NCI-H2196 treated with DMSO at 0.1 percent for 48 hours (cell line): ENCODE results near the gene GPD1.
"Not testable (repeated sequence)": the region's sequence is repeated elsewhere in the genome, so short reads cannot be mapped to it uniquely, and the experiment has no call there.

Experiments used
- DNase-seq: peaks from one replicate; lab custom pipeline; 2025; ENCODE audit not compliant: unreplicated experiment; lab: John Stamatoyannopoulos, UW

GPD1 gene

DNA sequence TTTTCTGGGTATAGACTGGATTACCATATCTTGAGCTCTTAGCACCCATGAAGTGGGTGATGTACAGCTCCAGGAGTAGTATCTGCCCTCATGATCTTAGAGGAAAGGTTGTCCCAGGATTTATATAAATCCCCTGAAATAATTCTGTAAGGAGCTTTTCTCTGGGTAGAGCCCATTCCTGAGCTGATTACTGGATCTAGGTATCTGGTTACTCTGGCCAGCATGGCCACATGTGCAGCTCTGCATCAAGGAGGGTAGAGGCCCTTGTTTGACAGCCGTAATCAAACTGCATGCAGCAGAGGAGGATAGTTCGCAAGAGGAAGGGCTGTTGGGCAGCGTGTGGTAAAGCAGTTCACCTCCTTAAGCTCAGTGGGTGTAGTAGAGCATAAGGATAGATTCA is 16.7 kb downstream of the GPD1 start:
- DNase-seq: no peak

DNA sequence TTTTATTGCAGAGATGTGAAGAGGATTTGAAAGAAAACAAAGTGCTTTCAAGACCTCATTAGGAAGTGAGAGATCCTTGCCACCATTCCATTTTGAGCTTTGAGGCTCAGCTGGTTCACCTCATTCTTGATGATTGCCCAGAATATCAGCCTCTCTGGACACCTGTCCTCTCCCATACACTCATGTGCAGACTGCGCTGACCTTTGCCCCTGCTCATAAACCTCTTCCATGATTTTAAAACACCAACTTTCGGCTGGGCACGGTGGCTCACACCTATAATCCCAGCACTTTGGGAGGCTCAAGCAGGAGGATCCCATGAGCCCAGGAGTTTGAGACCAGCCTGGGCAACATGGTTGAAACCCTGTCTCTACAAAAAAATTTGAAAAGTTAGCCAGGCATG is 17.1 kb downstream of the GPD1 start:
- no peak for DNase-seq

DNA sequence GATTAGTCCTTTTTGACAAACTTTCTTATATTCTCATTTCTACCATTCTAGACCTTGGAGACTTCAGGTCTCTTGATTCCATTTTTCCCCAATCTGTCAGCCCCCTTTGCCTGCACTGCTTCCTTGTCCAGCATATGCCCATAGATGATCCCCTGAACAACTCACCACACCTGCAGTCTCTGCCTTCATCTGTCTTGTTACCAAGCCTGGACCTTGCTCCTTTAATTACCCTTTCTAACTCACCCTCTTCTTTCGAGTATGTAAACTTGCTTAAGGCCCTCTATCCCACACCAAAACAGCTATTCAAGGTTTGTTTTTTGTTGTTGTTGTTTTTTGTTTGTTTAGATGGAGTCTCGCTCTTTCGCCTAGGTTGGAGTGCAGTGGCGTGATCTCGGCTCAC is 17.8 kb downstream of the GPD1 start:
- DNase-seq: no peak

DNA sequence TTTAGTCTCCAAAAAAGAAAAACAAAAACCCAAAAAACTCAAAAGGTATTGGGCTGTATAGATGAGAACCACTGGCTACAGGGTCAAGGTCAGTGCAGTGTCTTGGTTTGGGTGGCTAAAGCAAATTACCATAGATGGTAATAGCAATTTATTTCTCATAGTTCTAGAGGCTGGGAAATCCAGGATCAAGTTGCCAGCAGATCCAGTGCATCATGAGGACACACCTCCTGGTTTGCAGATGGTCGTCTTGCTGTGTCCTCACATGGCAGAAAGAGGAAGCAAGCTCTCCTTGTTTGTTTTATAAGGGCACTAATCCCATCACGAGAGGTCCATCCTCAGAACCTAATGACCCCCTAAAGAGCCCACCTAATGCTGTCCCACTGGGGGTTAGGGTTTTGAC is 19.4 kb downstream of the GPD1 start:
- no peak for DNase-seq

DNA sequence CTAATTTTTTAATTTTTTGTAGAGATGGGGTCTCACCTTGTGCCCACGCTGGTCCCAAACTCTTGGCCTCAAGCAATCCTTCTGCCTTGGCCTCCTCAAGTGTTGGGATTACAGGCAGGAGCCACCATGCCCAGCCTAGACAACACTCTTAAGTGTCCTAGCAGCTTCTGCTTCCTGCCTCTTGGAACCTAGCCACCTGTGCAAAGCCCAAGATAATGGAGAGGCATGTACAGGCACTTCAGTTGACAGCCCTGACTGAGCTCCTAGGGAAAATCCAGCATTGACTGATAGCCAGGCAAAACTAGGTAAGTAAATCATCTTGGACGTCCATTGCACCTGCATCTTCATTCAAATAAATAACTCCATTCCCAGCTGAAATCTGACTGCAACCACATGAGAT is 23.7 kb downstream of the GPD1 start:
- peak; percentile 36 for DNase-seq

DNA sequence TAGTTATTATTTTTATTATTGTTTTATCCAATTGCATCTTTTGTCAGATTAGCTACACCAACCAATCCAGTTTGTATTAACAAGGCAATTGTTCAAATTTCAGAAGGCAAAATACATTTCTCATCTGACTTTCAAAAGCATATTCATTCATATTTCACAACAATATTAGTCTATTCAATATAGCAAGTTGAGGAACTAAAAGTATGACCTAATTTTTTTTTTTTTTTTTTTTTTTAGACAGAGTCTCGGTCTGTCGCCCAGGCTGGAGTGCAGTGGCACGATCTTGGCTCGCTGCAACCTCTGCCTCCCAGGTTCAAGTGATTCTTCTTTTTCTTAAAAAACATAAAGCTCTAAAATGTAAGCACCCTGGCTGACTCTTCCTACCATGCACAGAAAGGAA is 25.5 kb downstream of the GPD1 start:
- DNase-seq: no peak

DNA sequence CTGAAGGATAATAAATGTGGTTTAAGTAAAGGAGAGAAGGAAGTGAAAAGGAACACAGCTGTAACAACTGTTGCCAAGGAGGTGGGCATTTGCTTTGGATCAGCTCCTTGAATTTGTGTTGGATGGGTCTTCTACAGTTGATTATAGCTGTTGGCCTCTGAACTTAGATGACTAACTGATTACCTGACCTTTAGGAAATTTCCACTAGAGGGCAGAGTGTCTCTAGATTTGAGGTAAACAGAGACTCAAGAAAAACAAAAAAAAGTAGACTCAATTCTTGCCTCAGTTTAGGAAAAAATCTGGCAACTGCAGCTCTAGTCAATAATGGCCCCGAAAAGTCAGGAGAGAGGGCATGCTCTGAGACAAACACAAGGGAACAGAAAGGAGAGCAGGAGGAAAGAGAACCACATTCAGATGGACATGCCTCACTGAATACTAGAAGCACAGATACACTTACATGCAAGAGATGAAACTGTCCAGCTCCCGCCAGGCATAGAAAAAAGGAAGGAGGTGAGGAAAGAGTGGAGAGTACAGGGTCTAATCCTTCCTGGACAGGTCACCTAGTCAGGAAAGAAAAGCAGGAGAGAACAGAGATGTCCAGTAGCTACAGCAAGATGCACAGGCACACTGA is 28.8 kb downstream of the GPD1 start:
- no peak for DNase-seq

DNA sequence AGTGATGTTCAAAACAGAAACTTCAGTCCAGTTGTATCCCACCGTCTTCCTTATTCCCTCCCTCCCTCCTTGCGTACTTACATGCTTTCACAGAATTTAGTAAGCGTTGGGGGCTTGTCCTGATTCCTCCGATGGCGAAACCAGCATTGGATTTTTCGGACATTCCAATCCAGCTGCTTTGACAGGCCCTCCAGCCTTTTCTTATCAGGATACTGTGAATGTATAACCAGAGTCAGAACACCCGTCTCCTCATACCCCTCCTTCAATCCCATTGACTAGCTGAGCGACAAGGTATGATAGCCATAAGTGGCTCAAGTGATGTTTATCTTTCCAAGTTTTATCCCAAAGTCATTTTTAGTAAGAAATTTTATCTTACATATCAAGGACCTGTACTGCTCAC is 39.2 kb downstream of the GPD1 start:
- DNase-seq: no peak

DNA sequence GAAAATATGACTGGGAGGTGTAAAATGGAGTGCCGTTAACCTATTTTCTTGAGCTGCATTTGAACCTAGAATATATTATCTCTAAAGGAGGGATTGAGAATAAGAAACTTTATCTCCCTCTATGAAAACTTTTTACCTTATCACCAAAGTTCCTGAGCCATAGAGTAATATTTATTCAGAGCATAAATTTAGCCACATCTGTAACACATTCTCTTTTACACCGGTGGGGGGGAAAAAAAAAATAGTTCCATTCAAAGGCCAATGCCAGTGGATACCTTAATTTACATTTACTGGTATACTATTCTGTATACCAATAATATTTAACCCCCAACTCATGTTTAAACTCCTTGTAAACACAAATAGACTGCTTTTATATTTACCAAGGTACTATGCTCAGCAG is 41.6 kb downstream of the GPD1 start:
- DNase-seq: no peak

DNA sequence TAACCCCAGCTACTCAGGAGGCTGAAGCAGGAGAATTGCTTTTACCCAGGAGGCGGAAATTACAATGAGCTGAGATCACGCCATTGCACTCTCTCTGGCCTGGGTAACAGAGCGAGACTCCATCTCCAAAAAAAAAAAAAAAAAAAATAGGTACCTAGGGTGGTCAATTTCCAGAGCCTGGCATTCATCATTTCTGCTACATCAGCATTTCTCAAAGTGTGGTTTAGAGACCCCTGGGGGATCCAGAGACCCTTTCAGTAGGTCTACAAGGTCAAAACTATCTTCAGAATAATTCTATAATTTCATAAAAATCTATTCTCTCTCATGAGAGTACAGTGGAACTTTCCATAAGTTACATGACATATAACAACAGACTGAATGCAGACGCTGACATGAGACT is 43.5 kb downstream of the GPD1 start:
- DNase-seq: no peak

DNA sequence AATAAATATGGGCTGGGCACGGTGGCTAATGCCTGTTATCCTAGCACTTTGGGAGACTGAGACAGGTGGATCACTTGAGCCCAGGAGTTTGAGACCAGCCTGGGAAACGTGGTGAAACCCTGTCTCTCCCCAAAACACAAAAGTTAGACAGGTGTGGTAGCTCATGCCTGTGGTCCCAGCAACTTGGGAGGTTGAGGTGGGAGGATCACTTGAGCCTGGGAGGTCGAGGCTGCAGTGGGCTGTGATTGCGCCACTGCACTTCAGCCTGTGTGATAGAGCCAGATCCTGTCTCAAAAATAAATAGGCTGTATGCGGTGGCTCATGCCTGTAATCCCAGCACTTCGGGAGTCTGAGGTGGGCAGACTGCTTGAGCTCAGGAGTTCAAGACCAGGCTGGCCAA is 44.2 kb downstream of the GPD1 start:
- not testable (repeated sequence) for DNase-seq

DNA sequence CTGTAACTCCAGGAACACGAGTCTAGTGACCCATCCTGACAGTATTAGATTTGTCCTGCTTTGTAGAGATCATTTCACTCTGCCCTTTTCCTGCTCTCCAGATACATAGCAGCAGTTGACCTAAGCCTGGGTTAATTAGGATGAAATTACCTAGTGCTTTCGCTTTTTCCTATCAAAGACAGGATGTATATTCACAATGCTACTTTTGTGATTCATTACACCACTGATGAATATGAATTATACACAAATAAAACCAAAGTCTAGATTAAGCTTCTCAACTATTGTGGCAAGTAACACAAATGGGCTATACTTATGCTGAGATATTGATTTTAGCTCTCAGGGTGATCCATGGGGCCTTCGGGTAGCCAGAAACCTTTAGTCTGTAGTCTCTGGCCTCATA is 45.5 kb downstream of the GPD1 start:
- DNase-seq: no peak

DNA sequence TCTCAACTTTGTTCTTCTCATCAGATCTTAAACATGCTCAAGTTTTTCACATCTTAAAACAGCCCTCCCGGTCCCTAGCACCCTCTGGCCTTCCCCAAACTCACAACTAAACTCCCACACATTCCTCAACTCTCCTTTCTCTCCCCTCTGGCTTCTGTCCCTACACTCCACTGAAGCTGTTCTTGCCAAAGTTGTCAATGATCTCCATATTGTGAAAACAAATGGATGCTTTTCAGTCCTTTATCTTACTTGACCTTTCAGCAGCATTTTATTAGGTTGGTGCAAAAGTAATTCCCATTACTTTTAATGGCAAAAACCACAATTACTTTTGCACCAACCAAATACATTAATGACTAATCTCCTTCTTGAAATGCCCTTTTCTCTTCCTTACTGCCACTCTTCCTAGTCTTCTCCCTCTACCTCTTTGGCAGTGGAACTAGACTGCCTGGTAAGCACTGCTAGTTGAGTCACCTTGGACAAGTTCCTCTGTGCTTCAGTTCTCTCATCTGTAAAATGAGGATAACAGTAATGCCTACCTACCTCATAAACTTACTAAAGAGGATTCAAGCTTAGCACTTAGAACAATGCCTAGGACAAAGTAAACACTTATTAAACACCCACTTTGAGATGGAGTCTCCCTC is 47.4 kb downstream of the GPD1 start:
- DNase-seq: no peak

DNA sequence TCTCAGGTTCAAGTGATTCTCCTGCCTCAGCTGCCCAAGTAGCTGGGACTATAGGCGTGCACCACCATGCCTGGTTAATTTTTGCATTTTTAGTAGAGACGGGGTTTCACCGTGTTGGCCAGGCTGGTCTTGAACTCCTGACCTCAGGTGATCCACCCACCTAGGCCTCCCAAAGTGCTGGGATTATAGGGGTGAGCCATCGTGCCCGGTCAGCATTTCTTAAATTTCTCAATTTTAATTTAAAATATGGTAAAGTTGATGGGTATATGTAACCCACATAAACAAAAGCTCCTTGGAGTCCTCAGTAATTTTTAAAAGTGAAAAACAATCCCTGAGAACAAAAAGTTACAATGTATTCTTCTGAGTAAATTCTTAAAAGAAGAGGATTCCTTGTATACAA is 51.1 kb downstream of the GPD1 start:
- not testable (repeated sequence) for DNase-seq

DNA sequence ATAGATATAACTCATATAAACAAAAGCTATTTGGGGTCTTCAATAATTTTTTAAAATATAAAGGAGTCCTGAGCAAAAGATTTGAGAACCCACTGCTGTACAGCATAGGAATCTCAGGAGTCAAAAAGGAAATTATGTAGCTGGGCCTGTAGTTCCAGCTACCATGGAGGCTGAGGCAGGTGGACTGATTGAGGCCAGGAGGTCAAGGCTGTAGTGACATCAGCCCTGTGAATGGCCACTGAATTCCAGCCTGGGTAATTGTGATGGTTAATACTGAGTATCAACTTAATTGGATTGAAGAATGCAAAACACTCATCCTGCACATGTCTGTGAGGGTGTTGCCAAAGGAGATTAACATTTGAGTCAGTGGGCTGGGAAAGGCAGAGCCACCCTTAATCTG is 52.8 kb downstream of the GPD1 start:
- no peak for DNase-seq

DNA sequence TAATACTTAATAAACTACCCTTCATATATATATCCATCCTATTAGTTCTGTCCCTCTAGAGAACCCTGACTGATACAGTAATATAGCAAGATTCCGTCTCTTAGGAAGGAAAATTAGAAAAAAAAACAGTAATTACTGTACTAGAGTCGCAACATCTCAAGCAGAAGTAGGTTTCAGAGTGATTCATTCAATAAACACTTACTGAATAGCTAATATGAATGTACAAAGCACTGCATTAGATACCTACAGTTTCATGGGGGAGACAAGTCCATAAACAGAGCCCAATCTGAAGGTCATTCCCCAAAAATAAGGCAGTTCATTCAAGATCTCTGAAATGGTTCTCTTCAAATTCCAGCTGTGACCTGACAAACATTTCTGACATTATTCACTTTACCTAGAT is 53.5 kb downstream of the GPD1 start:
- DNase-seq: no peak

DNA sequence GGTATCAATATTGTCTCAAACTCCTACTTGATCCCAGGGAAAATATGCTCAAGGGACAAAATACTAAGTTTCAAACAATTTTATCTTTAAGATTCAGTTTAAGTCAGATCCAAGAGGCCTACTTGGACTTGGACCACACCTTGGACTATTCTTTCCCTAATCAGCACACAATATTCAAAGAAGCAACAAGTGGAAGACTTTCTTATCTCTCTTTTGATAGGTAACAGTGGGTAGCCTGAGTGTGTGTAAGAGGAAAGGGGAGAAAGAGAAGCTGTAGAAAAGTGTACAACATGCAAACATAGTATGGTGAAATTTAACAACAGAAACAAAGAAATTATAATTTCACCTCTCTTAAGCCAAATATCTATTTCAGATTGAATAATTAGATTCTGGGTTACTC is 56.8 kb downstream of the GPD1 start:
- DNase-seq: no peak
